ENCODE data around the gene CRTAC1.

- TF ChIP-seq MAFK (IDR thresholded peaks at IDR 0.05; ENCODE audit: low read length) (no peak), RUNX1 (IDR thresholded peaks at IDR 0.05; ENCODE audit: low read depth) (no peak), CTCF (IDR thresholded peaks at IDR 0.05 in 2 of 3, conservative IDR thresholded peaks at IDR 0.05 in 1 of 3; ENCODE audit: insufficient read depth in 2 of 3, low read depth in 1 of 3, low read length in 3 of 3) (no peak), MTA3 (IDR thresholded peaks at IDR 0.05; ENCODE audit: borderline replicate concordance) (no peak), ARID1B (IDR thresholded peaks at IDR 0.05) (no peak), ATF4 (CRISPR knock-in tag; IDR thresholded peaks at IDR 0.05) (no peak)
These were observed 13.5 kb downstream of the CRTAC1 start for GRCh38 chr10:98016772-98017475.
